ENCODE measurements around the gene SEMA4A. TPM values are rescaled to one million over a fixed set of nuclear protein-coding genes. Genes with fewer than 3 reads are reported as not detected.

SEMA4A gene
- total and polyA plus RNA-seq, 9 of the 15 experiments (the other 6 are each of a cell fraction or from before 2014, with no cell fraction given) = 0.04 to 1.7 (median 0.45) TPM

DNA sequence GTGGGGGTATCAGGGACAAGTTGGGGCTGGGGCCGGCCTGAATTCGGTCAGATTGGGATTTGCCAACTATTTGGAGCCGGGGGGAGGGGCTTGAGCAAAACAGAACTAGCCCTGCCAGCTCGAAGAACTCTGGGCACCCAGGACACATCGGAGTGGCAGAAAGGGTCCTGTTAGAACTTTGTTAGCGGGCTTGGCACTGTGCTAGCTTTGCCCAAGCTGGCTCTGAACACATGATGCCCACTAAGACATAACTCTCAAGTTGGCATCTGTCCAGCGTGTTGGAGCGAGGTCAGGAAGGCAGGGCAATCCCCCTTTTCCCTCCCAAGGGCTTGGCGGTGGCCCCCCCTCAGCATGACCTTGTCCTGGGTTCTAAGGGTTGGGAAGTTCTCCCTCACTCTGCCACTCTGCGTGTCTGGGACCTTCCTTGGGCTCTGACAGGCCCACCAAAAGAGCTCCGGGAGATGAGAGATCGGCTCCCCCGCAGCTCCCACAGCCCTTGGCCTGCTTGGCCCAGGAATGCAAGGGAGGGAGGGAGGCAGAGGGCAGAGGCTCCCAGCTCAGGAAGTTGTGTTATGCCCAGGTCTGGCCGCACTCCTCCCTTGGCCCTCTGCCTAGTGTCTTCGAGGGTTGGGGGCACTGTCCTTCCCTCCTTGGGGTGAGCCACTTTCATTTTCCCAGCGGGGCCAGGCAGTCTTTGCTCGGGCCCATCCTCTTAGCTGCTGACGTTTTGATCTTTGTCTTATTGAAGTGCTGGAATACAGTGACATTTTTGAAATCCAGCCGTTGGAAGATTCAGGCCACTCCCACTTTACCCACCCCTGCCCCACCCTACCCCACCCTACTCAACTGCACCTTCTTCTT lies 37.6 kb upstream of the SEMA4A start (continued):
- peak in 1 of 2 experiments; percentile 59; a peak in 1 of 4 replicates for TF ChIP-seq FOXA3 (CRISPR knock-in tag; conservative IDR thresholded peaks at IDR 0.05 in 1 of 2, IDR thresholded peaks at IDR 0.05 in 1 of 2)
- TF ChIP-seq DMBX1 (CRISPR knock-in tag; IDR thresholded peaks at IDR 0.05; ENCODE audit: borderline replicate concordance) = no peak
- TF ChIP-seq ZNF707 (CRISPR knock-in tag; conservative IDR thresholded peaks at IDR 0.05) = no peak
- 0 out of 2 replicates have a peak, but pooled peaks have one; percentile 12 for TF ChIP-seq EGR1 (conservative IDR thresholded peaks at IDR 0.05)
- peak; percentile 91 for TF ChIP-seq NFIC (IDR thresholded peaks at IDR 0.05)
- peak; percentile 20; the same call in 1 of the 2 replicates for TF ChIP-seq ZNF592 (IDR thresholded peaks at IDR 0.05)
- peak; percentile 89 for TF ChIP-seq MYBL2 (IDR thresholded peaks at IDR 0.05; ENCODE audit: low read depth)
- TF ChIP-seq MYBL2 (CRISPR knock-in tag; IDR thresholded peaks at IDR 0.05; ENCODE audit: borderline replicate concordance) = no peak
- TF ChIP-seq FOXM1 (IDR thresholded peaks at IDR 0.05; ENCODE audit: low read depth) = peak; percentile 47; the same call in 1 of the 2 replicates
- TF ChIP-seq FOXM1 (CRISPR knock-in tag; IDR thresholded peaks at IDR 0.05; ENCODE audit: low read depth) = no peak; the same call in 1 of the 2 replicates
- 0 out of 2 replicates have a peak, but pooled peaks have one; percentile 18 for TF ChIP-seq ETV5 (CRISPR knock-in tag; IDR thresholded peaks at IDR 0.05; ENCODE audit: low read depth)
- TF ChIP-seq ZNF253 (CRISPR knock-in tag; conservative IDR thresholded peaks at IDR 0.05) = no peak
- TF ChIP-seq FIP1L1 (IDR thresholded peaks at IDR 0.05; ENCODE audit: low read depth, low read length, poor library complexity, severe bottlenecking) = no peak
- no peak for TF ChIP-seq BRCA1 (IDR thresholded peaks at IDR 0.05)
- 0 out of 2 replicates have a peak, but pooled peaks have one; percentile 77 for TF ChIP-seq BRCA1 (CRISPR knock-in tag; IDR thresholded peaks at IDR 0.05)
- TF ChIP-seq, protein P1, sequence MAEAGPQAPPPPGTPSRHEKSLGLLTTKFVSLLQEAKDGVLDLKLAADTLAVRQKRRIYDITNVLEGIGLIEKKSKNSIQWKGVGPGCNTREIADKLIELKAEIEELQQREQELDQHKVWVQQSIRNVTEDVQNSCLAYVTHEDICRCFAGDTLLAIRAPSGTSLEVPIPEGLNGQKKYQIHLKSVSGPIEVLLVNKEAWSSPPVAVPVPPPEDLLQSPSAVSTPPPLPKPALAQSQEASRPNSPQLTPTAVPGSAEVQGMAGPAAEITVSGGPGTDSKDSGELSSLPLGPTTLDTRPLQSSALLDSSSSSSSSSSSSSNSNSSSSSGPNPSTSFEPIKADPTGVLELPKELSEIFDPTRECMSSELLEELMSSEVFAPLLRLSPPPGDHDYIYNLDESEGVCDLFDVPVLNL (CRISPR knock-in tag; IDR thresholded peaks at IDR 0.05; ENCODE audit: low read depth) = peak; percentile 22; the same call in 1 of the 2 replicates
- TF ChIP-seq RBBP5 (IDR thresholded peaks at IDR 0.05; ENCODE audit: borderline replicate concordance, insufficient read depth, low read length, poor library complexity, severe bottlenecking) = no peak
- peak; percentile 29; the same call in 1 of the 2 replicates for TF ChIP-seq STAG1 (CRISPR knock-in tag; IDR thresholded peaks at IDR 0.05; ENCODE audit: borderline replicate concordance)
